OCI-LY1 (cell line): Measurements from ENCODE around the gene USP22.

Source experiments
- H2AFZ ChIP-seq: fragments of 200-600 bp; sonication (generic), shearing (Covaris generic); 2 replicates; pipeline ENCODE4 v1.6.0; 2014; ENCODE audit warnings: antibody characterized with exemption, mild to moderate bottlenecking, low read length
- H3F3A ChIP-seq: fragments of 200-600 bp; sonication (generic), shearing (Covaris generic); 2 replicates; pipeline ENCODE4 v1.6.0; 2014; ENCODE audit warnings: mild to moderate bottlenecking, antibody characterized with exemption, low read length, moderate library complexity; ENCODE audit not compliant: insufficient read depth
- H3K27ac ChIP-seq: fragments of 200-600 bp; sonication (generic); 2 replicates; pipeline ENCODE4 v1.5.1; 2014; ENCODE audit warnings: low read length, mixed run types, mild to moderate bottlenecking, low read depth; ENCODE audit not compliant: poor library complexity, severe bottlenecking
- H3K27me3 ChIP-seq: fragments of 200-600 bp; sonication (generic); 2 replicates; pipeline ENCODE4 v1.6.0; 2014; ENCODE audit warnings: antibody characterized with exemption, mild to moderate bottlenecking, low read length, moderate library complexity; ENCODE audit not compliant: insufficient read depth
- H3K36me3 ChIP-seq: fragments of 200-600 bp; sonication (generic); 2 replicates; pipeline ENCODE4 v1.6.1; 2014; ENCODE audit warnings: mild to moderate bottlenecking, antibody characterized with exemption, low read length, moderate library complexity, mixed read lengths; ENCODE audit not compliant: insufficient read depth
- H3K4me1 ChIP-seq: fragments of 200-600 bp; sonication (generic); 2 replicates; pipeline ENCODE4 v1.5.1; 2014; ENCODE audit warnings: mild to moderate bottlenecking, low read length, moderate library complexity; ENCODE audit not compliant: insufficient read depth, severe bottlenecking
- H3K4me2 ChIP-seq: fragments of 200-600 bp; sonication (generic), shearing (Covaris generic); 2 replicates; pipeline ENCODE4 v1.6.1; 2014; ENCODE audit warnings: low read length
- H3K4me3 ChIP-seq: fragments of 200-600 bp; sonication (generic); 2 replicates; pipeline ENCODE4 v1.5.1; 2014; ENCODE audit warnings: low read length, low read depth, mild to moderate bottlenecking, mixed read lengths; ENCODE audit not compliant: poor library complexity, severe bottlenecking
- H3K79me2 ChIP-seq: fragments of 200-600 bp; shearing (Covaris generic); 2 replicates; pipeline ENCODE4 v1.6.1; 2016; ENCODE audit warnings: mixed run types, low read length, mixed read lengths; ENCODE audit not compliant: insufficient read depth
- H3K9ac ChIP-seq: fragments of 200-600 bp; sonication (generic), shearing (Covaris generic); 2 replicates; pipeline ENCODE4 v1.6.1; 2014; ENCODE audit warnings: mild to moderate bottlenecking, low read length, mixed read lengths
- H3K9me2 ChIP-seq: fragments of 200-600 bp; sonication (generic), shearing (Covaris generic); 2 replicates; pipeline ENCODE4 v1.6.1; 2014; ENCODE audit warnings: low read depth, mild to moderate bottlenecking, low read length, mixed read lengths
- H3K9me3 ChIP-seq: fragments of 200-600 bp; shearing (Covaris generic); 2 replicates; pipeline ENCODE4 v1.6.1; 2014; ENCODE audit warnings: low read length, mixed read lengths
- H4K20me1 ChIP-seq: fragments of 200-600 bp; sonication (generic), shearing (Covaris generic); 2 replicates; pipeline ENCODE4 v1.6.0; 2016; ENCODE audit warnings: mild to moderate bottlenecking, low read length; ENCODE audit not compliant: insufficient read depth
- EZH2 ChIP-seq: fragments of 200-600 bp; sonication (generic), shearing (Covaris generic); IDR thresholded peaks from 2 replicates; pipeline ENCODE4 v1.8.0; 2017; ENCODE audit warnings: borderline replicate concordance, mixed run types, mild to moderate bottlenecking, antibody characterized with exemption, low read length, moderate library complexity, mixed read lengths
- TF ChIP-seq, protein P1 (sequence below): fragments of 200-600 bp; sonication (generic), shearing (Covaris generic); IDR thresholded peaks from 2 replicates; pipeline ENCODE4 v1.5.1; 2017; ENCODE audit warnings: mild to moderate bottlenecking, antibody characterized with exemption, low read length, moderate library complexity, mixed read lengths

The USP22 gene

DNA sequence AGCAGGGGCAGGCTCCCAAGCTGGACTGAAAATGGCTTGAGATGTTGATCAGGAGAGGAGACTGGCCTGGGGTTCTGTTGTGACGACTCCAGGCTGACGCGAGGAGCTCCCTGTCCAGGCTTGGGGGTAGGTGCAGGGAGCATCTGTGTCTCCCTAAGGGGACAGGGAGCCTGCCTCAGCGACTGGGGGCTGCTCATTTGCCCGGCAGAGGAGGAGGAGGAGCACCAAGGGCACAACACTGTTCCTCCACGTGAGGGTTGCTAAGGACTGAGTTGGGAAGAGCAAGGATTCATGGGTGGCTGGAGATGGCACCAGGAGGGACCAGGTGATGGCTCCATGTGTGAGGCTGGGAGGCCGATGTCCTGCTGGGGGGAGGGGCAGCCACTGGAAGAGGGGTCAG is 53.3 kb downstream of the USP22 start:
- Histone ChIP-seq H3K9me2 (no peaks in the 10 kb centered on the region), H3K9ac (no peak overlapping the region), H3K4me2 (no peak overlapping the region), H3K79me2 (no peaks in the 10 kb centered on the region), H2AFZ (no peak overlapping the region), H3K27me3 (no peaks in the 10 kb centered on the region), H4K20me1 (no peaks in the 10 kb centered on the region), H3K9me3 (no peaks in the 10 kb centered on the region), H3K27ac (no peak overlapping the region), H3F3A (no peaks in the 10 kb centered on the region), H3K36me3 (no peaks in the 10 kb centered on the region), H3K4me1 (no peaks in the 10 kb centered on the region), H3K4me3 (no peak overlapping the region)
- no peak for TF ChIP-seq EZH2
- TF ChIP-seq, protein P1, sequence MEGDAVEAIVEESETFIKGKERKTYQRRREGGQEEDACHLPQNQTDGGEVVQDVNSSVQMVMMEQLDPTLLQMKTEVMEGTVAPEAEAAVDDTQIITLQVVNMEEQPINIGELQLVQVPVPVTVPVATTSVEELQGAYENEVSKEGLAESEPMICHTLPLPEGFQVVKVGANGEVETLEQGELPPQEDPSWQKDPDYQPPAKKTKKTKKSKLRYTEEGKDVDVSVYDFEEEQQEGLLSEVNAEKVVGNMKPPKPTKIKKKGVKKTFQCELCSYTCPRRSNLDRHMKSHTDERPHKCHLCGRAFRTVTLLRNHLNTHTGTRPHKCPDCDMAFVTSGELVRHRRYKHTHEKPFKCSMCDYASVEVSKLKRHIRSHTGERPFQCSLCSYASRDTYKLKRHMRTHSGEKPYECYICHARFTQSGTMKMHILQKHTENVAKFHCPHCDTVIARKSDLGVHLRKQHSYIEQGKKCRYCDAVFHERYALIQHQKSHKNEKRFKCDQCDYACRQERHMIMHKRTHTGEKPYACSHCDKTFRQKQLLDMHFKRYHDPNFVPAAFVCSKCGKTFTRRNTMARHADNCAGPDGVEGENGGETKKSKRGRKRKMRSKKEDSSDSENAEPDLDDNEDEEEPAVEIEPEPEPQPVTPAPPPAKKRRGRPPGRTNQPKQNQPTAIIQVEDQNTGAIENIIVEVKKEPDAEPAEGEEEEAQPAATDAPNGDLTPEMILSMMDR = no peak

DNA sequence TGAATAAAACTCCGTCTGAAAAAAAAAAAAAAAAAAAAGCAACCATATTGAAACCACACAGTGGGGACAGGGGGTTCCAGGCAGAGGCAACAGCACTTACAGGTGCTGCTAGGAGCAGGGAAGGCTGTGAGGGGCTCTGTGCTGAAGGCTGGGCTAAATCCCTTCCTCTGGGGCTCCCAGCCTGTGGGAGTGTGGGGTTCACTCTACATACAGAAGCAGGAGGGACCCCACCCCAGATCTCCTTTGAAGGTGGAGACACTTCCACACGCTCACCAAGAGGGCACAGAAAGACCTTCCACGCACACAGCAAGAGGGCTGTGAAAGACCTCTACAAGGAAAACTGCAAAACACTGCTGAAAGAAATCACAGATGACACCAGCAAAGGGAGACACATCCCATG is 53.9 kb downstream of the USP22 start:
- TF ChIP-seq, protein P1 = no peak
- no peak for TF ChIP-seq EZH2
- Histone ChIP-seq H3K27me3 (no peaks in the 10 kb centered on the region), H3K27ac (no peak overlapping the region), H3K36me3 (no peaks in the 10 kb centered on the region), H3K4me1 (no peaks in the 10 kb centered on the region), H3F3A (no peaks in the 10 kb centered on the region), H3K4me3 (no peak overlapping the region), H3K79me2 (no peaks in the 10 kb centered on the region), H3K9me3 (no peaks in the 10 kb centered on the region), H3K4me2 (no peak overlapping the region), H3K9me2 (no peaks in the 10 kb centered on the region), H2AFZ (no peak overlapping the region), H3K9ac (no peak overlapping the region), H4K20me1 (no peaks in the 10 kb centered on the region)

DNA sequence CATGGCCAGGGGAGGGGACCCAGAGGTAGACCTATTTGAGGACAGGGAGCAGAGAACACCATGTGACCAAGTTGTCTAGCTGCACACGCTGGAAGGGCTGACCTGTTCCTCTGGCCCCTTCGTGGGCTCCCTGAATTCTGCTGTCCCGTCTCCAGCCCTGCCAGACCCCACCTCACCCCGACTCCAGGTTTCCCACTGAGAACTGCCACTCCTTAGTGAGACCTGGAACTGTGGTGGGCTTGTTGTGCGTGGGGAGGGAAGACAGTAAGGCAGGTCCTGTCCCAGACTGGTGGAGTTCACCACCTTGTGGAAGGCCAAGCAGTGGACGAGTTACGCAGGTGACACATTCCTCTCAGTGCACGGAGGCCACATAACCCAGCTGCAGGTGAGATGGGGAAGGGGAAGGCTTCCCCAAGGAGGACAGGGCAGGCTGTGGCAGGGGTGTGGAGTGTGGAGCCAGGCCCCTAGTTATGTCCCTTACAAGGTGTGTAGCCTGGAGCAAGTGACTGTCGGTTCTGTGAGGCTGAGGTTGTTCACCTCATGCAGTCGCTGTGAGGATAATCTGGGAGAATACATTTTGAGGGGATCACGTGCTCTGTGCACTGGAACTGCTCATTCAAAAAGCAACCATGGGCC is 54.7 kb downstream of the USP22 start:
- H4K20me1 ChIP-seq = no peaks in the 10 kb centered on the region
- H3K9me2 ChIP-seq = no peaks in the 10 kb centered on the region
- no peaks in the 10 kb centered on the region for H3K27me3 ChIP-seq
- no peaks in the 10 kb centered on the region for H3K79me2 ChIP-seq
- H2AFZ ChIP-seq = no peak overlapping the region
- H3K36me3 ChIP-seq = no peaks in the 10 kb centered on the region
- H3K9me3 ChIP-seq = no peaks in the 10 kb centered on the region
- H3K27ac ChIP-seq = no peak overlapping the region
- H3K4me1 ChIP-seq = no peaks in the 10 kb centered on the region
- no peaks in the 10 kb centered on the region for H3F3A ChIP-seq
- H3K4me2 ChIP-seq = no peak overlapping the region
- TF ChIP-seq, protein P1 = no peak
- TF ChIP-seq EZH2 = no peak
- no peak overlapping the region for H3K4me3 ChIP-seq
- no peak overlapping the region for H3K9ac ChIP-seq
